Cerebellar cortex (tissue), 1 donor: ENCODE data around the gene SLFN14.
"Not testable (repeated sequence)": the region's sequence is repeated elsewhere in the genome, so short reads cannot be mapped to it uniquely, and the experiment has no call there.

Experiments used
- DNase-seq: peaks from one replicate; pipeline ENCODE4 v3.0.0-alpha.2; 2015; ENCODE audit warnings: low spot score

The SLFN14 gene

GRCh38 chr17:35521654-35522256, 38.9 kb downstream of the SLFN14 start:
- DNase-seq = not testable (repeated sequence)

- DNase-seq = no peak
These were observed 39.5 kb downstream of the SLFN14 start for GRCh38 chr17:35521150-35521549.

- DNase-seq = no peak
These were observed 40.6 kb downstream of the SLFN14 start for GRCh38 chr17:35519906-35520442.

- DNase-seq = no peak
These were observed 41.2 kb downstream of the SLFN14 start for GRCh38 chr17:35519439-35519838.

- DNase-seq = not testable (repeated sequence)
These were observed 42.2 kb downstream of the SLFN14 start for GRCh38 chr17:35518431-35518830.

- no peak for DNase-seq
These were observed 45.6 kb downstream of the SLFN14 start for GRCh38 chr17:35515027-35515426.

GRCh38 chr17:35514564-35514963, 46.1 kb downstream of the SLFN14 start:
- DNase-seq = no peak
